Glomerular visceral epithelial cell (primary cell): ENCODE data around the gene CDKN2A.
"Not testable (repeated sequence)": the region's sequence is repeated elsewhere in the genome, so short reads cannot be mapped to it uniquely, and the experiment has no call there.

ENCODE experiments used
- DNase-seq: peaks from one replicate; pipeline ENCODE4 v3.0.0-alpha.2; 2016; ENCODE audit errors: extremely low spot score

The CDKN2A gene

GRCh38 chr9:21982861-21983560 is 11.2 kb downstream of the CDKN2A start:
- DNase-seq, result no peak

GRCh38 chr9:21982391-21982790 is 11.8 kb downstream of the CDKN2A start:
- no peak for DNase-seq

GRCh38 chr9:21976334-21976875 is 17.8 kb downstream of the CDKN2A start:
- DNase-seq, result no peak

GRCh38 chr9:21974722-21975409 is 19.3 kb downstream of the CDKN2A start:
- DNase-seq, result peak; percentile 95

GRCh38 chr9:21974343-21974721 is 19.9 kb downstream of the CDKN2A start:
- peak; percentile 47 for DNase-seq

GRCh38 chr9:21972361-21972760 is 21.8 kb downstream of the CDKN2A start:
- DNase-seq, result no peak

GRCh38 chr9:21970800-21971640 is 23.2 kb downstream of the CDKN2A start:
- no peak for DNase-seq

- DNase-seq, result no peak
These were observed 24.0 kb downstream of the CDKN2A start for GRCh38 chr9:21969951-21970799.

- no peak for DNase-seq
These were observed 24.9 kb downstream of the CDKN2A start for GRCh38 chr9:21969011-21969940.

GRCh38 chr9:21968331-21969010 is 25.7 kb downstream of the CDKN2A start:
- DNase-seq, result no peak

- DNase-seq, result no peak
These were observed 26.5 kb downstream of the CDKN2A start for GRCh38 chr9:21967702-21968101.

GRCh38 chr9:21967169-21967568 is 27.0 kb downstream of the CDKN2A start:
- no peak for DNase-seq

- DNase-seq, result no peak
These were observed 27.9 kb downstream of the CDKN2A start for GRCh38 chr9:21966140-21966851.

- no peak for DNase-seq
These were observed 28.7 kb downstream of the CDKN2A start for GRCh38 chr9:21965401-21965951.

GRCh38 chr9:21964925-21965385 is 29.2 kb downstream of the CDKN2A start:
- DNase-seq, result no peak

- DNase-seq, result no peak
These were observed 32.6 kb downstream of the CDKN2A start for GRCh38 chr9:21961569-21961968.

GRCh38 chr9:21959268-21959667 is 34.9 kb downstream of the CDKN2A start:
- not testable (repeated sequence) for DNase-seq

GRCh38 chr9:21958833-21959232 is 35.4 kb downstream of the CDKN2A start:
- no peak for DNase-seq

GRCh38 chr9:21945606-21946005 is 48.6 kb downstream of the CDKN2A start:
- no peak for DNase-seq
